HG02973 (cell line): Measurements from ENCODE around the gene SLC45A2.
"Not testable (repeated sequence)": the region's sequence is repeated elsewhere in the genome, so short reads cannot be mapped to it uniquely, and the experiment has no call there.

ENCODE experiments used
- ATAC-seq: cut with Tn5 transposase; IDR thresholded peaks from one replicate; pipeline ENCODE4 v1.9.1; 2021; ENCODE audit warnings: moderate library complexity; ENCODE audit not compliant: unreplicated experiment

Gene SLC45A2, protein sequence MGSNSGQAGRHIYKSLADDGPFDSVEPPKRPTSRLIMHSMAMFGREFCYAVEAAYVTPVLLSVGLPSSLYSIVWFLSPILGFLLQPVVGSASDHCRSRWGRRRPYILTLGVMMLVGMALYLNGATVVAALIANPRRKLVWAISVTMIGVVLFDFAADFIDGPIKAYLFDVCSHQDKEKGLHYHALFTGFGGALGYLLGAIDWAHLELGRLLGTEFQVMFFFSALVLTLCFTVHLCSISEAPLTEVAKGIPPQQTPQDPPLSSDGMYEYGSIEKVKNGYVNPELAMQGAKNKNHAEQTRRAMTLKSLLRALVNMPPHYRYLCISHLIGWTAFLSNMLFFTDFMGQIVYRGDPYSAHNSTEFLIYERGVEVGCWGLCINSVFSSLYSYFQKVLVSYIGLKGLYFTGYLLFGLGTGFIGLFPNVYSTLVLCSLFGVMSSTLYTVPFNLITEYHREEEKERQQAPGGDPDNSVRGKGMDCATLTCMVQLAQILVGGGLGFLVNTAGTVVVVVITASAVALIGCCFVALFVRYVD

DNA sequence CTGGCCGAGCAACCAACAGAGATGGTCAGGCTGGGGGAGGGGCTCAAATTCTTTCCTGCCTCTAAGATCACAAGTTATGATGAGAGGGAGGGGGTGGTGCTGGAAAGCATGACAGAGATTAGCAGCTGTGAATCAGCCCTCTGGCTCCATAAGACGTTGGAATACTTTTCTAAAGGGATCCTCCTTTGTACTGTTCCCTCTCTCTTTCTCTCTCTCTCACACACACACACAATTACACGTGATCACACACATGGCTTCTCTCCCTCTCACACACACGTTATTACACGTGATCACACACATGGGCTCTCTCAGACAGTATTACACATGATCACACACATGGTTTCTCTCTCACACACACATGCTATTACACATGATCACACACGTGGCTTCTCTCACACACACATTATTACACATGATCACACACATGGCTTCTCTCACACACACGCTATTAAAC, at the start of gene SLC45A2:
SLC45A2 (minus strand) TSS at position 23 of the 454 bp plus-strand sequence. CDS start 110 bp downstream, outside the sequence.
- no peak for ATAC-seq

DNA sequence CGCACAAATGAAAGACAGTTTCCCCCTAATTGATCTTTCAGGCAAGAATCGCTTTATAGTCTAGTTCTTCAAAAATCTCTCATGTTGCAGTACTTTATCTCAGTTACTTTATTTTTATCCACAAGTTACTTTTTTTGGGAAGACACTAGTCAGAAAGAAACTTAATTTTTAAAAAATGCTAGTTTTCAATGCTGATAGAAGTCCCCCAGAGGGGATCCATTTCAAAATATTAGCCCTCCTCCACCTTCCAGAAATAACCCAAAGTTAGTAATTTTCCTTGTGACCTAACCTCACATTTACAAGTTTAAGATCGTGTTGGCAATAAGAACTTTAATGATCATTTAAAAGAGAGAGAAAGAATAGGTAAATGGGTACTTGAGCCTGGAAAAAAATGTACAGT, 47.5 kb upstream of the SLC45A2 start:
- no peak for ATAC-seq

DNA sequence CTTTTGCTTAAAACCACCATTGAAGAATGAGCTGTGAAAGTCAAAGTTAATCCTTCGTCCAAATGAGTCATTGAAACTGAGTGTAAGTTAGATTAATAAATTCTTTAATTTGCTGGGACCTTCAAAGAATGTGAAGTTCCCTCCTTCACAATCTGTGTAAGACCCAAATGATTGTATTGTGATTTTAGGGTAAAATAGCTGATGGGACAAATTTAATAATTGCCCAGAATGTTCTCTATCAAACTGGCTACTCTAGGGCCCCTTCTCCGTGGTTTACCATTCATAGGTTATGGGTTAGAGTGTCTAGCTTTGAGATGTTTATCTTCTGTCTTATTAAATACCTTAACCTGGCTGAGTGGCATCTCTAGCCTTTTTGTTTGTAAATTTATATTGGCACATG, 46.6 kb upstream of the SLC45A2 start:
- no peak for ATAC-seq

DNA sequence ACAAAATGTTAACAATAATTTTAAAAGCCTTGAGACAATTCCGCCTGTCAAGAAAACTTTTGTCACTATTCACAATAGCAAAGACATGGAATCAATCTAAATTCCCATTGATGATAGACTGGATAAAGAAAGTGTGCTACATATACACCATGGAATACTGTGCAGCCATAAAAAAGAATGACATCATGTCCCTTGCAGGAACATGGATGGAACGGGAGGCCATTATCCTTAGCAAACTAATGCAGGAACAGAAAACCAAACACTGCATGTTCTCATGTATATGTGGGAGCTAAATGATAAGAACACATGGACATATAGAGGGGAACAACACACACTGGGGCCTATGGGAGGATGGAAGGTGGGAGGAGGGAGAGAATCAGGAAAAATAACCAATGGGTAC, 46.1 kb upstream of the SLC45A2 start:
- not testable (repeated sequence) for ATAC-seq

DNA sequence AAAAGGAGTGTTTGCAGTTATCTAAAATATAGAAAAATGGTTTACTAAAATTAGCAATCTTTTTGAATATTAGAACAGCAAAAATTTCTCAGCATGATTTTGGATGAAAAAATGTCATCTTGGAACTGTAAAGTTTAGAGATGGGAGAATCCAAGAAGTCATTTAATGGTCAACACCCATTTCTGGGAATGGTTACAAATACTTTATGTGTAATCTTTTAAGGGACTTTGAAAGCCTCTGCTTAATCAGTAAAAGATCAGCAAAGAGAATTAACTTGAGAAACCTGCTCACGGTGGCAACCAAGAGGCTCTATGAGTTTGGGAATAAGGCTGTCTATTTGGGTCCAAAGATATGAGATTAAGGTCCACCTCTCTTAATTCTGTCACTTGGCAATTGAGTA, 45.6 kb upstream of the SLC45A2 start:
- no peak for ATAC-seq

DNA sequence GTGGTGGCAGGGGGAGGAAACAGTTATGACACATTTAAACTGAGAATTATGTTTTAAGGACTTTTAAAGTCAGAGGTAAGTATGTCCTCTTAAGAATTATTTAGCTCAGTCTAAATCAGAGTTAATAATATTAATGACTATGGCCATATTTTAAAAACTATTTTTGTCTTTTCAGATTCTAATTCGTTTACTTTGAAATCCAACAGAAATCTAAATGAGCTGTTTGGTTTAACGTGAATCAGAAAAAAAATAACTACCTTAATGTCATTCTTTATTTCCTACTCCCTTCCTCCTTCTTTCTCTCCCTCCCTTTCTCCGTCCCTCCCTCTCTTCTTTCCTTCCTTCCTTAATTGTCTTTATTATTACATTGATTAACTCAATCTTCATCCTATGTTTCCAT, 43.9 kb upstream of the SLC45A2 start:
- ATAC-seq = no peak

DNA sequence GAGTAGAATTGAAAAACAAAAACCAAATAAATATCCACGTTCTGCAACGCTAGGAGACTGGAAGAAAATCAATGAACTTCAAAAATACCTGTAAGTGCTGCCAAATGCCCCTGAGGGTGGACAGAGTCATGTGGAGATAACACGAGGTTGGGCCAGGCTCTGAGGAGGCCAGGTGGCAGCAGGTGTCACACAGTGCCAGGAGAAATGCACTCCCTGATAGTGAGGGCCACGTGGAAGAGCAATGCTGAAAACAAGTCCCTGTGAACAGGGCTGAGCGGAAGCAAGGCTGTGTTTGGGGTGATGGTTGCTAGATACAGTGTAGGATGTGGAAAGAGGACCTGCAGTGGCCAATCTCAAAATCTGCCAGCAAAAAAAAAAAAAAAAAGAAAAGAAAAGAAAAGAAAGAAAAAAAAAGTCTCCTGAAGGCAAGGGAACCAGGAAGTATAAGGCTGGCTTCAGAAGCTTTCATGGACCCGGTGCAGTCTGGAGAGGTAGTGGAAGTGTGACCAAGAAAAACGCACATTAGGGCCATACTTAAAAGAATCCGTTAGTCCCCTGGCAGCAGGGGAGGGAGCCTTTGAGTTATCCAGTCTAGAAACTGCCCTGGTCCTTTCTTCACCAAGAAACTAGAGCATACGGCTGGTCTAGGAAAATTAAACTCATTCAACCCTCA, 41.7 kb upstream of the SLC45A2 start:
- no peak for ATAC-seq

DNA sequence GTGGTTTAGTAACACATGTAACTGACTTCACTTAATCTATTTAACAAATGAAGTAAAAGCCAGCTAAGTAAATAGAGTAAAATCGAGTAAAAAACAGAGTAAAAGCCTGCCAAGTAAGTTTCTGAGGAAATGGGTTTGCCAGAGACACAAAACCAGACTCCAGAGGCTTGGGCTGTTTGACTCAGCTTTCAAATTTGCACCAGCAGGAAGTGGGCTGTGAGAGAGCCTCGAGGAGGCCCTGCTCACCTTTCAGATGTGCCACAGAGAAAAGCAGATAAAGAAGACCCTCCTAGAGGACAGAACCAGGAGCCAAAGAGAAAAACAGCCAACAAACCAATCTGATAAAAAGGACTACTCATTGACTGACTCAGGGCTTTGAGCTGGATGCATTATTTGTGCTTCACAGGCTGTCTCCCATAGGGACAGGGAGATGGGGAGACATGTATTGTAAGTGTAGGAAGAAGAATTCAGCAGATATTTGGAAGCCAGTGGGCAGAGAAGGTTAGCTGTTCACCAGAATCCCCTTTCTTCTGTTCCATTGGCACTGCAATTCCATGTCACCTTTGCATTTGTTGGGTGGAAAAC, 37.7 kb upstream of the SLC45A2 start:
- peak; percentile 92 for ATAC-seq

DNA sequence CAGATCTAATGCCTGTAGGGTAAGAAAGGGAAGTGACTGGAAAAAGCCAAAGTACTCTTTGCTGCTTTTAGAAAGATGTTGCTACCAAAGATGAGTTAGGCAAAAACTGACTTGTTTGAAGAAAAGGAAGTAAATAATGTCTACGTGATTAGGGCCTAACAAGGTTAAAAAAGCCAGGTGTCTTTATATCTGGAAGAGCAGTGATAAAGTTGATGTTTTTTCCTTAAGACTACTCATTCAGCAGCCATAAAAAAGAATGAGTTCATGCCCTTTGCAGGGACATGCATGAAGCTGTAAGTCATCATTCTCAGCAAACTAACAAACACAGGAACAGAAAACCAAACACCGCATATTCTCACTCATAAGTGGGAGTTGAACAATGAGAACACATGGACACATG, 36.8 kb upstream of the SLC45A2 start:
- no peak for ATAC-seq

DNA sequence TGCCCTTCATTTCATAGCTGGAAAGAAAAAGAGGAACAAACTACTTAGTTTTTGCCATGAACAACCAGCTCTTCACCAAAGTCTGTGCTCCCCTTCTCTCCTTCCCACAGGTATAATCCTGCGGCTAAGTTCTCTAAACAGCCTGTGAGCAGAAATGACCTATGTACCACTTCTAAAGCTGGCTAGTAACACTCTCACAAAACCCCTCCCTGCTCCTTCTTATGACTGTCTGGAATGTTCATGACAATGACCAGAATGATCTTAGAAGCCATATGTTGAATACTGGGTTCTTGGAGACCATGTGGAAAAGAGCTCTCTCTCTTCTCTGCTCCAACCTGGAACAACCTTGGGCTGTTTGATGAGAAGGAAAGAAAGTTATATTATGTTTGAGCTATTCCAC, 36.2 kb upstream of the SLC45A2 start:
- no peak for ATAC-seq

DNA sequence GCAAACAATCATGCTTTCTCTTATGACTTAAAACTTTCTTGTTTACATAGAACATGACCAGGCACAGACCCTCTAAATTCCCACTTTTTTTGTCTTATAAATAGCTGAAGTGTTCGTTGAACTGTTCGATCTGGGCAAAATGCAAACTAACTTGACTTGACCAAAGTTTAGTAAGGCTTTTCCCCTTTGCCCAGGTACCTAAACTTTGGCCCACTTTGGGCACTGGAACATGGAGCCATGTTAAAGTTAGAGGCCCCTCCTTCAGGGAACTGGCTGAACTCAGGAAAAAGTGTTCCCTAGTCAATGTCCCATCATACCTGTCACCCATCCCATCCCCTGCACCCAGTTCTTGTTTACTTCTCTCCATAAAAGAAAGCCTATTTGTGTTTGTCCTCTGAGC, 32.8 kb upstream of the SLC45A2 start:
- no peak for ATAC-seq

DNA sequence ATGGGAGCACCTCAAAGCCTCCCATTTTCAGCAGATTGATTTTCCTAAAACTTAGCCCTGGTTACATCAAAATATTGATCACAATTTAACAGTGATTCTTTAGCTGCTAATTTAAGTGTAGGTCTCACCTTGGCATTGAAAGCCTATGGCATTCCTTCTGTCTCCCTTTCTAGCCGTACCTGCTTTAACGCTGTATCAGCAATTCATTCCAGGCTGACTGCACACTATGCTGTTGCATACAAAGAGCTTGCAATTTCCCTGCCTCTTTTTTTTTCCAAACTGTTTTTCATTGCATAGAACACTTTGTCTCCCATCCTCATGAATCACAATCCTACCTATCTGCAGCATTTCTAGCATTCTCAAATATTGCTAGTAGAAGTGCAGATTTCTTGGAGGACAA, 32.3 kb upstream of the SLC45A2 start:
- no peak for ATAC-seq

DNA sequence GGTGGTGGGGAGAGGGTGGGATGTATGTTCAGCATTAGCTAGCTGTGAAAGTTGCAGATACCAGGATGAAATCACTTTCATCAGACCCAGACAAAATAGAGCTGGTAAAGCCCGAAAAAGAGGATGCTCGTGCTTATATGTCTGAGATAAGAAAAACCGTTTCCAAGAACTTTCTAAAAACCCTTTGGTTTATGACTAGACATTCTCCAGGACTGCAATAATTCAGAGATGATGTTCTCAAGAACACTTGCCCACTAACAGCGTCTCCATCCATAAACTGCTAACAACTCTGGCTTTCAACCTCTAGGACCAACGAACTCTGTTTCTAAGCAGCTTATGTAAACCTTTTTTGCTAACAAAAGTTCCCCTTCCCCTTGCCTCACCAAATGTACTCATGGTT, 31.7 kb upstream of the SLC45A2 start:
- no peak for ATAC-seq

DNA sequence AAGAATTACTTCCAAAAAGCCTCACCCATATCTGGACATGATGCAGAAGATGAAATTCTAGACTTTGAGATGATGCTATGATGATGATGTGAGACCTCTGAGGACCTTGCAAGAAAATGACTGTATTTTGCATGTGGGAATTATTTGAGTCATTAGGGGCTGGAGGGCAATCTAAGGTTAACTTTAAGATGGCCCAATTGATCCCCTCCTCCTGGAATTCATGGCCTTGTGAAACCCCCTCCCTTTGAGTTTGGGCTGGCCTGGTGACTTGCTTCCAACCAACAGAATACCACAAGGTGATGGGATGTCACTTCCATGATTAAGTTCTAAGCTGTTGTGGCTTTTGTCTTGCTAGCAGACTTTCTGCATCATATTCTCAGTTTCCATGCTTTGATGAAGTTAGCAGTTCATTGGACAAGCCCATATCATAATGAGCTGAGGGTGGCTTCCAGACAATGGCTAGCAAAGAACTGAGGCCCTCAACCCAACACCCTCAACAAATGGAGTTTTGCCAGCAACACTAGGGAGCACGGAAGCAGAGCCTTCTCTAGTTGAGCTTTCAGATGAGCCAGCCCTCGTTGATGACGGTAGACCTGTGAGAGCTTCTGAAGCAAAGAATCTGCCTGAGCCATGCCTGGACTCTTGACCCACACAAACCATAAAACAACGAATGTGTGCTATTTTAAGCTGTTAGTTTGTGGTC, 30.8 kb upstream of the SLC45A2 start:
- ATAC-seq = no peak

DNA sequence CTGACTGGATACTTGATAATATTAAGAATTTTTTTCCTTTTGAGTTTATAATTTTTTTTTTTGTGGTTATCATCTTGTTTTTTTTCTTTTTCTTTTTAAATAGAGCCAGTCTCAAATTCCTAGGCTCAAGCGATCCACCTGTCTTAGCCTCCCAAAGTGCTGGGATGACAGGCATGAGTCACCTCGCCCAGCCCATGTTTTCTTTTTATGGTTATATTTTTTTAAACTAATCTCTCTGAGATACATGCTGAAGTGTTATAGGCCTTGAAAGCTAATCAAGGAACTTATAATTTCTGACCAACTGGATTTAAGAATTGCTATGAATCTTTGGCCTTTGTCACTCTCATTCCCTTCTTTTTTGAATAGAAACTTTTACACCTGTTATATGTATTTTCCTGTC, 30.1 kb upstream of the SLC45A2 start:
- ATAC-seq = no peak

DNA sequence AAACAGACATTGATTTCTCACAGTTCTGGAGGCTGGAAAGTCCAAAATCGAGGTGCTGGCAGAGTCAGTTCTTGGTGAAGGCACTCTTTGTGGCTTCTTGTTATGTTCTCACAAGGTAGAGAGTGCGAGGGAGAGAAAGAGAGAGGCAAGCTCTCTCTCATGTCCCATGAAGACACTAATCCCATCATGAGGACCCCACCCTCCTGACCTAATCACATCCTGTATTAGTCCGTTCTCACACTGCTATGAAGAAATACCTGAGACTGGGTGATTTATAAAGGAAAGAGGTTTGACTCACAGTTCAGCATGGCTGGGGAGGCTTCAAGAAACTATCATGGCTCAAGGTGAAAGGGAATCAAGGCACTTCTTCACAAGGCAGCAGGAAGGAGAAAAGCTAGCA, 29.1 kb upstream of the SLC45A2 start:
- no peak for ATAC-seq

DNA sequence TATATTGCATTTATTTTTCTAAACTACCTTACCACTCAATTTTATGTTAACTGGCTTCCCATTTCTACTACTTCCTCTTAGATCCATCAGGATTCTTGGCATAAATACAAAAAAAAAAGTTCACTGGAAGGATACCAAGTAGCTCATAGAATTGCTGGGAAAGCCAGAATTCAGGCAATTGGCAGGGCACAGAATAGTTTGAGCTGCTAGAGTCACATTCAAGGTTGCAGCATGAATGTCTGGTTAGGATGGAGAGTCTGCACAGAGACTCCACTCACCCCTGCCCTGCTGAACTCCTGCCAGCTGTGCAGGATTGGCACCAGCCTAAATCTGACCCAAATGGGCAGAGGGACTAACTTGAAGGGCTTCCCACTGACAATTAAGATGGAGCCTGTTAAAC, 28.3 kb upstream of the SLC45A2 start:
- no peak for ATAC-seq

DNA sequence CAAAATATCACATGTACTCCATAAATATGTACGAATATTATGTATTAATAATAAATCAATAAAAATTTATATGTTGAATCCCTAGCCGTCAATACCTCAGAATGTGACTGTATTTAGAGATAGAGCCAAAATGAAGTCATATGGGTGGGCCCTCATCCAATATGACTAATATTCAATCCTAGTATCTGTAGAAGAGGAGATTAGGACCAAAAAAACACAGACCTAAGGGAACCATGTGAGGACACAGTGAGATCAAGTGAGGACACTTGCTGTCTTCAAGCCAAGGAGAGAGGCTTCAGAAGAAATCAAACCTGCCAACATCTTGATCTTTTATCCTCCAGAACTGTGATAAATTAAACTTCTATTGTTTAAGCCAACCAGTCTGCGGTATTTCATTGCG, 27.0 kb upstream of the SLC45A2 start:
- ATAC-seq = no peak

DNA sequence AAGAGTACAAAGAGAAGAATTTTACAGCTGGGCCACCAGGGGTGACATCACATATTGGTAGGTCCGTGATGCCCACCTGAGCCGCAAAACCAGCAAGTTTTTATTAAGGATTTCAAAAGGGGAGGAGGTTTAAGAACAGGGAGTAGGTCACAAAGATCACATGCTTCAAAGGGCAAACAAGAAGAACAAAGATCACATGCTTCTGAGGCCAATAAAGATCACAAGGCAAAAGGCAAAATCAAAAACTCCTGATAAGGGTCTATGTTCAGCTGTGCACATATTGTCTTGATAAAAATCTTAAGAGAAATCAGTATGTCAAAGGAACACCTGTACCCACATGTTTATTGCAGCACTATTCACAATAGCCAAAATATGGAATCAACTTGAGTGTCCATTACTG, 25.7 kb upstream of the SLC45A2 start:
- not testable (repeated sequence) for ATAC-seq

DNA sequence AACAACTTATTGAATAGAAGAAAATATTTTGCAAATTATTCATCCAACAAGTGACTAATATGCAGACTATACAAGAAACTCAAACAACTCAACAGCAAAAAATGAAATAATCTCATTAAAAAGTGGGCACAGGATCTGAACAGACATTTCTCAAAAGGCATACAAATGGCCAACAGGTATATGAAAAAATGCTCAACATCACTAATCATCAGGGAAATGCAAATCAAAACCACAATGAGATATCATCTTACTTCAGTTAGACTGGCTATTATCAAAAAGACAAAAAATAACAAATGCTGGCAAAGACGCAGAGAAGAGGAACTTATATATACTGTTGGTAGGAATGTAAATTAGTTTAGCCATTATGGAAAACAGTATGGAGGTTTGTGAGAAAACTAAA, 25.1 kb upstream of the SLC45A2 start:
- ATAC-seq = no peak

DNA sequence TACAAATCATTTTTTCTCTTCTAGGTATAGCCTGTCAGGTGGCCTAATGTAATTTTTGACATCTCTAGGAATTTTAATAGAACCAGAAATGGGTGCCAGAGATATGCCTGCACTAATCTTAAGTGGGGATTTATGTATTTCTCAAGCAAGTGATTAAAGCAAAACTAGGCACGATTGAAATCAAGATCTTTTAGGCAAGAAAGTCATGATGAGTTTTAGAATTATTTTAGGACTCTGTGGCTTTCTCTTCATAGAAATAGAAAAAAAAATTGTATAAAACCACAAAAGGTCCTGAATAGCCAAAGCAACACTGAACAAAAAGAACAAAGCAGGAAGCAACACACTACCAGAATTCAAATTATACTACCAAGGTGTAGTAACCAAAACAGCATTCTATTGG, 24.3 kb upstream of the SLC45A2 start:
- ATAC-seq = no peak
